Endothelial cell of umbilical vein (primary cell): ENCODE measurements around the gene GLDN. TPM values are rescaled to one million over a fixed set of nuclear protein-coding genes. Genes with fewer than 3 reads are reported as not detected.

Source experiments
- BruUV-seq: library from RNA; stranded (reverse); fragments of 400-500 nt; replicated peaks from 2 replicates; lab custom pipeline; 2021; lab: Mats Ljungman, UMichigan
- CTCF ChIA-PET: fragments of 300-600, 350-600 bp; sonication (Branson Sonifier 250); formaldehyde crosslinking; loops from one replicate; lab custom pipeline; 2021; ENCODE audit warnings: antibody characterized with exemption, inconsistent platforms; lab: Charles Lee
- POLR2A ChIA-PET: fragments of 300-600, 350-600 bp; sonication (Branson Sonifier 250); formaldehyde crosslinking; loops from one replicate; lab custom pipeline; 2021; ENCODE audit warnings: antibody characterized with exemption, inconsistent platforms; lab: Charles Lee
- DNase-seq: peaks from one replicate; pipeline ENCODE4 v3.0.0-alpha.2; 2011; ENCODE audit warnings: low read depth, low spot score
- FAIRE-seq: peaks from 2 replicates; lab custom pipeline; 2011; peaks lifted over from hg19 to GRCh38; lab: Jason Lieb, UNC
- H2AFZ ChIP-seq: 2 replicates; pipeline ENCODE4 v1.6.0; 2012; ENCODE audit warnings: low read depth, low read length, control low read depth, inconsistent platforms
- H3K27ac ChIP-seq: 2 replicates; pipeline ENCODE4 v1.5.1; 2011; ENCODE audit warnings: low read depth, mild to moderate bottlenecking, control low read depth, low read length, moderate library complexity; ENCODE audit not compliant: insufficient read depth
- H3K27me3 ChIP-seq, 2 experiments: 2 replicates each; pipeline versions ENCODE4 v1.6.0 to v1.6.1; 2011; ENCODE audit warnings: low read length in 2 of 2, mixed read lengths in 1 of 2; ENCODE audit not compliant: control insufficient read depth in 2 of 2, insufficient read depth in 2 of 2
- H3K36me3 ChIP-seq, 2 experiments: 2 replicates in 1 of 2; 3 replicates in 1 of 2; pipeline ENCODE4 v1.5.1; 2011; ENCODE audit warnings: low read length in 2 of 2, mild to moderate bottlenecking in 1 of 2, moderate library complexity in 1 of 2; ENCODE audit not compliant: control insufficient read depth in 2 of 2, insufficient read depth in 2 of 2; ENCODE audit errors: extremely low read depth in 1 of 2
- H3K4me1 ChIP-seq: 3 replicates; pipeline ENCODE4 v1.5.1; 2011; ENCODE audit warnings: mild to moderate bottlenecking, low read length; ENCODE audit not compliant: control insufficient read depth, insufficient read depth; ENCODE audit errors: extremely low read depth
- H3K4me2 ChIP-seq: 2 replicates; pipeline ENCODE4 v1.6.1; 2011; ENCODE audit warnings: low read length, control low read depth, mixed read lengths; ENCODE audit not compliant: insufficient read depth
- H3K4me3 ChIP-seq, 3 experiments: fragments of 200-600 bp in 1 of 3; sonication (generic), shearing (Covaris generic) in 1 of 3; replicated peaks in 1 of 3; 2 replicates each; pipeline ENCODE4 v1.5.1; 2011 to 2016; ENCODE audit warnings: control low read depth in 3 of 3, low read length in 3 of 3, mild to moderate bottlenecking in 2 of 3, inconsistent platforms in 1 of 3, low read depth in 1 of 3, moderate library complexity in 1 of 3; ENCODE audit not compliant: insufficient read depth in 1 of 3
- H3K79me2 ChIP-seq: 2 replicates; pipeline ENCODE4 v1.6.0; 2012; ENCODE audit warnings: low read length, inconsistent platforms; ENCODE audit not compliant: control insufficient read depth, insufficient read depth
- H3K9ac ChIP-seq: replicated peaks from 2 replicates; pipeline ENCODE3; 2011; ENCODE audit warnings: low read length, control low read depth; ENCODE audit not compliant: insufficient read depth; ENCODE audit errors: extremely low read depth
- H3K9me1 ChIP-seq: replicated peaks from 3 replicates; pipeline ENCODE4 v1.6.0; 2011; ENCODE audit warnings: mild to moderate bottlenecking, low read length; ENCODE audit not compliant: control insufficient read depth, insufficient read depth; ENCODE audit errors: extremely low read depth
- H3K9me3 ChIP-seq: replicated peaks from 2 replicates; pipeline ENCODE4 v1.5.1; 2012; ENCODE audit warnings: low read length, inconsistent platforms; ENCODE audit not compliant: control insufficient read depth, insufficient read depth
- H4K20me1 ChIP-seq: replicated peaks from 2 replicates; pipeline ENCODE3; 2011; ENCODE audit warnings: mild to moderate bottlenecking, low read length; ENCODE audit not compliant: control insufficient read depth, insufficient read depth; ENCODE audit errors: extremely low read depth
- CTCF ChIP-seq, 2 donors: IDR thresholded peaks; 1 replicate in 1 of 2; 2 replicates in 1 of 2; pipeline ENCODE4 v1.5.1; 2011; ENCODE audit warnings: low read length in 2 of 2, mild to moderate bottlenecking in 2 of 2, moderate library complexity in 2 of 2, control low read depth in 1 of 2, inconsistent platforms in 1 of 2, low read depth in 1 of 2; ENCODE audit not compliant: insufficient read depth in 1 of 2; ENCODE audit errors: extremely low read depth in 1 of 2
- EZH2 ChIP-seq: IDR thresholded peaks from 2 replicates; pipeline ENCODE4 v1.6.1; 2012; ENCODE audit warnings: borderline replicate concordance, low read depth, mild to moderate bottlenecking, moderate library complexity, low read length, inconsistent platforms; ENCODE audit not compliant: severe bottlenecking
- FOS ChIP-seq: IDR thresholded peaks from 2 replicates; pipeline ENCODE4 v1.6.1; 2011; ENCODE audit warnings: mild to moderate bottlenecking, low read length, moderate library complexity, borderline replicate concordance; ENCODE audit not compliant: insufficient read depth
- GATA2 ChIP-seq: IDR thresholded peaks from 2 replicates; pipeline ENCODE4 v1.7.0; 2011; ENCODE audit warnings: low read depth, mild to moderate bottlenecking, moderate library complexity, mixed read lengths, low read length; ENCODE audit not compliant: insufficient read length, insufficient read depth
- JUN ChIP-seq: IDR thresholded peaks from 2 replicates; pipeline ENCODE4 v1.6.1; 2011; ENCODE audit warnings: borderline replicate concordance, low read depth; ENCODE audit not compliant: insufficient read length, insufficient read depth
- MYC ChIP-seq: IDR thresholded peaks from one replicate; pipeline ENCODE4 v1.6.1; 2011; ENCODE audit warnings: mild to moderate bottlenecking, low read depth, low read length
- POLR2A ChIP-seq: IDR thresholded peaks from 2 replicates; pipeline ENCODE4 v1.6.1; 2012; ENCODE audit warnings: low read depth, mild to moderate bottlenecking, control low read depth, low read length
- POLR2AphosphoS5 ChIP-seq: IDR thresholded peaks from 2 replicates; pipeline ENCODE4 v1.6.1; 2012; ENCODE audit warnings: low read depth, mild to moderate bottlenecking, control low read depth, low read length, moderate library complexity; ENCODE audit not compliant: insufficient read depth
- dilution Hi-C: fragments of 300-500 bp; cut with MboI; formaldehyde crosslinking; loops from one replicate; pipeline ENCODE4 v1.15.0; 2019; ENCODE audit warnings: low sequenced_read_pairs; ENCODE audit not compliant: extremely low pct_ligation_motif_present
- intact Hi-C: fragments of 100-400 bp; cut with micrococcal nuclease; formaldehyde crosslinking; loops from one replicate; pipeline ENCODE4 v1.10.0; 2022
- polyA plus RNA-seq, 4 experiments: library from polyadenylated mRNA; depleted of rRNA in 3 of 4; stranded (reverse) in 3 of 4; unstranded in 1 of 4; fragments of >200 nt; gene quantifications; 2 replicates each; pipeline versions ENCODE4 v1.2.1 to v1.2.3, GENCODE V29; 2011 to 2012; ENCODE audit warnings: missing spikeins in 1 of 4
- total RNA-seq: library from RNA; stranded (reverse); gene quantifications from 2 replicates; pipeline ENCODE4 v1.2.3, GENCODE V29; 2021
- TF ChIP-seq, protein P1 (sequence below): IDR thresholded peaks from 2 replicates; pipeline ENCODE4 v1.6.1; 2011; ENCODE audit not compliant: insufficient read depth, insufficient read length

GLDN gene
- total and polyA plus RNA-seq, 2 donors (not counting 3 experiments of a cell fraction or from before 2014, with no cell fraction given) = not detected

DNA sequence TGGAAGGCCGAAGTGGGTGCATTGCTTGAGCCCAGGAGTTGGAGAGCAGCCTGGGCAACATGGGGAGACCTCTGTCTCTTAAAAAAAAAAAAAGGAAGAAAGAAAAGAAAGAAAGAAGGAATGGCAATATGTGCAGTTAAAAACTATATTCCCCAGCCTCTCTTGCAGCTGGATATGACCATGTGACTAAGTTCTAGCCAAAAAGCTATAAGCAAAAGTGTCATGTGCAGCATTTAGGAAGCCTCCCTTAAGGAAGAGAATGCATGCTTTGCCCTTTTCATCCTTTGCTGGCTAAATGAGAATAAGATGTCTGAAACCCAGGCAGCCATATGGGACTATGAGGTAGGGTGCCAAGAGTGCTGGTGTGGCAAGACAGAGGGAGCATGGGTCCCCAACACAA, 24.8 kb upstream of the GLDN start:
- H3K9me3 ChIP-seq = no peaks in the 10 kb centered on the region
- H2AFZ ChIP-seq = no peak overlapping the region
- H3K4me1 ChIP-seq = no peaks in the 10 kb centered on the region
- dilution Hi-C loops = no loop called here
- H3K79me2 ChIP-seq = no peaks in the 10 kb centered on the region
- no peaks in the 10 kb centered on the region for H4K20me1 ChIP-seq
- intact Hi-C loops = no loop called here
- no peaks in the 10 kb centered on the region for H3K9me1 ChIP-seq
- H3K36me3 ChIP-seq = no peaks in the 10 kb centered on the region
- DNase-seq (no peak), FAIRE-seq (no peak)
- peaks cover 87% of the 10 kb centered on the region in 2 experiments for H3K27me3 ChIP-seq
- H3K27ac ChIP-seq = no peak overlapping the region
- CTCF ChIA-PET = no interaction called here
- no TSS peak for BruUV-seq
- TF ChIP-seq EZH2 = no peak
- no peak for TF ChIP-seq MYC
- no peak for TF ChIP-seq GATA2
- no peak for TF ChIP-seq JUN
- no peak for TF ChIP-seq POLR2AphosphoS5
- TF ChIP-seq POLR2A = no peak
- TF ChIP-seq, protein P1, sequence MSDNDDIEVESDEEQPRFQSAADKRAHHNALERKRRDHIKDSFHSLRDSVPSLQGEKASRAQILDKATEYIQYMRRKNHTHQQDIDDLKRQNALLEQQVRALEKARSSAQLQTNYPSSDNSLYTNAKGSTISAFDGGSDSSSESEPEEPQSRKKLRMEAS = no peak
- no peak for TF ChIP-seq FOS
- TF ChIP-seq CTCF (IDR thresholded peaks at IDR 0.05; ENCODE audit: extremely low read depth in 1 of 2, insufficient read depth in 1 of 2, low read depth in 1 of 2, low read length in 2 of 2) = no peak
- no peak overlapping the region for H3K9ac ChIP-seq
- H3K4me3 ChIP-seq = no peak overlapping the region
- no peak overlapping the region for H3K4me2 ChIP-seq
- POLR2A ChIA-PET = no interaction called here
